GM23338 (cell line): ENCODE measurements around the gene NEK10. TPM values are rescaled to one million over a fixed set of nuclear protein-coding genes. Genes with fewer than 3 reads are reported as not detected.

ENCODE experiments used
- ATAC-seq: fragments of 200-7000 bp; cut with Tn5 transposase; 3 replicates; pipeline ENCODE4 v1.9.1; 2020
- DNase-seq: peaks from one replicate; pipeline ENCODE4 v3.0.0-alpha.2; 2015; ENCODE audit warnings: low spot score
- H2AFZ ChIP-seq: fragments of 200-600 bp; sonication (generic); 2 replicates; pipeline ENCODE4 v1.8.0; 2016; ENCODE audit warnings: antibody characterized with exemption, mild to moderate bottlenecking, moderate library complexity
- H3F3A ChIP-seq: fragments of 200-600 bp; sonication (generic); replicated peaks from 2 replicates; pipeline ENCODE4 v1.8.0; 2017; ENCODE audit warnings: antibody characterized with exemption, mixed run types, low read depth
- H3K27ac ChIP-seq: fragments of 200-600 bp; sonication (generic); 2 replicates; pipeline ENCODE4 v1.6.1; 2016; ENCODE audit warnings: low read depth
- H3K27me3 ChIP-seq: fragments of 200-600 bp; sonication (generic); 2 replicates; pipeline ENCODE4 v1.8.0; 2016; ENCODE audit warnings: mild to moderate bottlenecking, mixed run types, moderate library complexity; ENCODE audit not compliant: insufficient read depth
- H3K36me3 ChIP-seq: fragments of 200-600 bp; sonication (generic); 2 replicates; pipeline ENCODE4 v1.8.0; 2016; ENCODE audit warnings: mild to moderate bottlenecking; ENCODE audit not compliant: insufficient read depth
- H3K4me1 ChIP-seq: fragments of 200-600 bp; sonication (generic); 2 replicates; pipeline ENCODE4 v1.8.0; 2016; ENCODE audit warnings: mild to moderate bottlenecking, moderate library complexity; ENCODE audit not compliant: insufficient read depth
- H3K4me2 ChIP-seq: fragments of 200-600 bp; sonication (generic); 2 replicates; pipeline ENCODE4 v1.7.1; 2017; ENCODE audit warnings: mixed run types
- H3K4me3 ChIP-seq: fragments of 200-600 bp; sonication (generic); 2 replicates; pipeline ENCODE4 v1.6.1; 2016; ENCODE audit warnings: mixed run types
- H3K79me2 ChIP-seq: fragments of 200-600 bp; sonication (generic); replicated peaks from 2 replicates; pipeline ENCODE4 v1.8.0; 2017; ENCODE audit warnings: mild to moderate bottlenecking; ENCODE audit not compliant: insufficient read depth
- H3K9me2 ChIP-seq: fragments of 200-600 bp; sonication (generic); 2 replicates; pipeline ENCODE4 v1.8.0; 2017; ENCODE audit not compliant: insufficient read depth
- H4K20me1 ChIP-seq: fragments of 200-600 bp; sonication (generic); replicated peaks from 2 replicates; pipeline ENCODE4 v1.8.0; 2017; ENCODE audit warnings: mild to moderate bottlenecking; ENCODE audit not compliant: insufficient read depth
- H3K27ac Mint-ChIP-seq: 2 replicates; pipeline ENCODE4 v1.8.0; 2020; ENCODE audit warnings: inconsistent platforms, mild to moderate bottlenecking, moderate library complexity, mixed read lengths
- H3K27me3 Mint-ChIP-seq: 3 replicates; pipeline ENCODE4 v1.8.0; 2022; ENCODE audit warnings: low read depth, mild to moderate bottlenecking, moderate library complexity, mixed read lengths, inconsistent platforms; ENCODE audit not compliant: insufficient read depth, poor library complexity
- H3K36me3 Mint-ChIP-seq: 3 replicates; pipeline ENCODE4 v1.8.0; 2021; ENCODE audit warnings: low read depth, mild to moderate bottlenecking, inconsistent platforms, moderate library complexity, mixed read lengths
- H3K4me1 Mint-ChIP-seq: 3 replicates; pipeline ENCODE4 v1.8.0; 2020; ENCODE audit warnings: mild to moderate bottlenecking, inconsistent platforms, mixed read lengths
- H3K4me3 Mint-ChIP-seq: 3 replicates; pipeline ENCODE4 v1.8.0; 2021; ENCODE audit warnings: moderate library complexity, mild to moderate bottlenecking, inconsistent platforms, mixed read lengths
- H3K9me3 Mint-ChIP-seq: 3 replicates; pipeline ENCODE4 v1.8.0; 2020; ENCODE audit warnings: moderate library complexity, mild to moderate bottlenecking, inconsistent platforms, mixed read lengths
- CREB1 ChIP-seq: fragments of 250-450 bp; sonication (Bioruptor Pico); IDR thresholded peaks from 2 replicates; pipeline ENCODE4 v1.5.0; 2020; ENCODE audit warnings: low read depth, mild to moderate bottlenecking, moderate library complexity
- CTCF ChIP-seq, 2 experiments: fragments of 200-600 bp in 1 of 2; sonication (generic) in 1 of 2; conservative IDR thresholded peaks; 2 replicates each; pipeline versions ENCODE4 v1.5.1 to v1.6.1; 2016 to 2017; ENCODE audit warnings: antibody characterized with exemption in 2 of 2, low read depth in 2 of 2, mild to moderate bottlenecking in 2 of 2, moderate library complexity in 1 of 2
- ETS1 ChIP-seq: IDR thresholded peaks from 2 replicates; pipeline ENCODE4 v1.6.1; 2016; ENCODE audit warnings: antibody characterized with exemption
- EZH2 ChIP-seq: fragments of 200-600 bp; sonication (generic); IDR thresholded peaks from one replicate; pipeline ENCODE4 v1.8.0; 2017; ENCODE audit warnings: antibody characterized with exemption, mild to moderate bottlenecking, low read depth; ENCODE audit not compliant: unreplicated experiment
- EZH2phosphoT487 ChIP-seq: fragments of 200-600 bp; sonication (generic); IDR thresholded peaks from one replicate; pipeline ENCODE4 v1.8.1; 2018; ENCODE audit warnings: antibody characterized with exemption; ENCODE audit not compliant: unreplicated experiment
- JUNB ChIP-seq: IDR thresholded peaks from one replicate; pipeline ENCODE4 v1.6.1; 2016; ENCODE audit warnings: antibody characterized with exemption; ENCODE audit not compliant: unreplicated experiment
- NANOG ChIP-seq: IDR thresholded peaks from 2 replicates; pipeline ENCODE4 v1.6.1; 2016; ENCODE audit warnings: antibody characterized with exemption, borderline replicate concordance
- POLR2AphosphoS5 ChIP-seq: IDR thresholded peaks from 2 replicates; pipeline ENCODE4 v1.6.1; 2016; ENCODE audit warnings: antibody characterized with exemption, low read depth
- STAT1 ChIP-seq: IDR thresholded peaks from one replicate; pipeline ENCODE4 v1.6.1; 2016; ENCODE audit warnings: antibody characterized with exemption; ENCODE audit not compliant: unreplicated experiment
- ZNF114 ChIP-seq: fragments of 250-450 bp; sonication (Bioruptor Pico); IDR thresholded peaks from 2 replicates; pipeline ENCODE4 v1.5.0; 2020; ENCODE audit warnings: mild to moderate bottlenecking, moderate library complexity
- ZNF331 ChIP-seq: fragments of 250-450 bp; sonication (Bioruptor Pico); IDR thresholded peaks from 2 replicates; pipeline ENCODE4 v1.5.0; 2020; ENCODE audit warnings: low read depth, mild to moderate bottlenecking, moderate library complexity
- ZNF462 ChIP-seq: fragments of 250-450 bp; sonication (Bioruptor Pico); IDR thresholded peaks from 2 replicates; pipeline ENCODE4 v1.5.0; 2020; ENCODE audit warnings: mild to moderate bottlenecking, moderate library complexity
- polyA plus RNA-seq: library from polyadenylated mRNA; unstranded; fragments of >200 nt; fragmentation: Nextera tagmentation; extraction: Ambion mirVana; gene quantifications from 2 replicates; pipeline ENCODE4 v1.2.1, GENCODE V29; 2016
- total RNA-seq: library from RNA; depleted of rRNA; stranded (reverse); fragments of >200 nt; shearing (Covaris generic); gene quantifications from 2 replicates; pipeline ENCODE4 v1.2.3, GENCODE V29; 2014
- TF ChIP-seq, protein P1 (sequence below): IDR thresholded peaks from one replicate; pipeline ENCODE4 v1.6.1; 2018; ENCODE audit warnings: antibody characterized with exemption; ENCODE audit not compliant: unreplicated experiment

NEK10 gene
- total and polyA plus RNA-seq, 2 experiments from 2014 or later = 0.55 to 2.0 TPM

DNA sequence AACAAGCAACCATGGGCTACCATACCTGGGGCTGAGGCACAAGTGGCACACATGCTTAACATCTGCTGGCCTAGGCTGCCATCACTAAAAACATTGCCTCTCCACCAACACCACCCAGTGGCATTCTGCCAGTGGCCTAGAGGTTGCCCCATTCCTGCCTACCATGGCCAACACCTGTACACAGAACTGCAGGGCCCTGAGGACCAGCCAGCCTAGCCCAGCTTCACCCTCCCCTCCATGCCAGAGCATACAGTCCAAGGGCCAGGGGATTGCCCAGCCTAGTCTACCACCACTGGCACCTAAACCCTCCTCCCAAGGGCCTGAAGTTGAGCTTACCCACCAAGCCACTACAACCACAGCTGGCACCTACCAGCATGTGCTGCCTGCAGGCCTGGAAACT is 35.3 kb downstream of the NEK10 start:
- Mint-ChIP-seq H3K4me1 (no peaks in the 10 kb centered on the region), H3K9me3 (peaks cover 7% of the 10 kb centered on the region), H3K4me3 (no peak overlapping the region), H3K36me3 (peaks cover 3% of the 10 kb centered on the region; the same call in 1 of the 3 replicates), H3K27me3 (no peaks in the 10 kb centered on the region), H3K27ac (no peak overlapping the region)
- no peak overlapping the region for H3K27ac ChIP-seq
- no peaks in the 10 kb centered on the region for H3K79me2 ChIP-seq
- no peak for ATAC-seq
- no peaks in the 10 kb centered on the region for H3K4me1 ChIP-seq
- TF ChIP-seq, protein P1, sequence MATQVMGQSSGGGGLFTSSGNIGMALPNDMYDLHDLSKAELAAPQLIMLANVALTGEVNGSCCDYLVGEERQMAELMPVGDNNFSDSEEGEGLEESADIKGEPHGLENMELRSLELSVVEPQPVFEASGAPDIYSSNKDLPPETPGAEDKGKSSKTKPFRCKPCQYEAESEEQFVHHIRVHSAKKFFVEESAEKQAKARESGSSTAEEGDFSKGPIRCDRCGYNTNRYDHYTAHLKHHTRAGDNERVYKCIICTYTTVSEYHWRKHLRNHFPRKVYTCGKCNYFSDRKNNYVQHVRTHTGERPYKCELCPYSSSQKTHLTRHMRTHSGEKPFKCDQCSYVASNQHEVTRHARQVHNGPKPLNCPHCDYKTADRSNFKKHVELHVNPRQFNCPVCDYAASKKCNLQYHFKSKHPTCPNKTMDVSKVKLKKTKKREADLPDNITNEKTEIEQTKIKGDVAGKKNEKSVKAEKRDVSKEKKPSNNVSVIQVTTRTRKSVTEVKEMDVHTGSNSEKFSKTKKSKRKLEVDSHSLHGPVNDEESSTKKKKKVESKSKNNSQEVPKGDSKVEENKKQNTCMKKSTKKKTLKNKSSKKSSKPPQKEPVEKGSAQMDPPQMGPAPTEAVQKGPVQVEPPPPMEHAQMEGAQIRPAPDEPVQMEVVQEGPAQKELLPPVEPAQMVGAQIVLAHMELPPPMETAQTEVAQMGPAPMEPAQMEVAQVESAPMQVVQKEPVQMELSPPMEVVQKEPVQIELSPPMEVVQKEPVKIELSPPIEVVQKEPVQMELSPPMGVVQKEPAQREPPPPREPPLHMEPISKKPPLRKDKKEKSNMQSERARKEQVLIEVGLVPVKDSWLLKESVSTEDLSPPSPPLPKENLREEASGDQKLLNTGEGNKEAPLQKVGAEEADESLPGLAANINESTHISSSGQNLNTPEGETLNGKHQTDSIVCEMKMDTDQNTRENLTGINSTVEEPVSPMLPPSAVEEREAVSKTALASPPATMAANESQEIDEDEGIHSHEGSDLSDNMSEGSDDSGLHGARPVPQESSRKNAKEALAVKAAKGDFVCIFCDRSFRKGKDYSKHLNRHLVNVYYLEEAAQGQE = no peak
- TF ChIP-seq CTCF (conservative IDR thresholded peaks at IDR 0.05; ENCODE audit: low read depth in 2 of 2) (no peak), POLR2AphosphoS5 (no peak), JUNB (no peak), EZH2 (no peak), ETS1 (no peak), NANOG (no peak), ZNF114 (CRISPR knock-in tag) (no peak), ZNF462 (CRISPR knock-in tag) (no peak), ZNF331 (CRISPR knock-in tag) (no peak), EZH2phosphoT487 (no peak), CREB1 (no peak), STAT1 (no peak)
- no peak overlapping the region for H3K4me3 ChIP-seq
- H3K9me2 ChIP-seq = peaks cover 5% of the 10 kb centered on the region; the same call in 1 of the 2 replicates
- no peak overlapping the region for H2AFZ ChIP-seq
- H3K27me3 ChIP-seq = no peaks in the 10 kb centered on the region
- DNase-seq = no peak
- no peaks in the 10 kb centered on the region for H3F3A ChIP-seq
- H3K4me2 ChIP-seq = no peak overlapping the region
- H4K20me1 ChIP-seq = no peaks in the 10 kb centered on the region
- no peaks in the 10 kb centered on the region for H3K36me3 ChIP-seq
